ENCODE data around the gene GPR87. TPM values are rescaled to one million over a fixed set of nuclear protein-coding genes. Genes with fewer than 3 reads are reported as not detected.

GPR87 gene
- polyA plus RNA-seq, 3 donors: 0.15 TPM; not detected in 2

DNA sequence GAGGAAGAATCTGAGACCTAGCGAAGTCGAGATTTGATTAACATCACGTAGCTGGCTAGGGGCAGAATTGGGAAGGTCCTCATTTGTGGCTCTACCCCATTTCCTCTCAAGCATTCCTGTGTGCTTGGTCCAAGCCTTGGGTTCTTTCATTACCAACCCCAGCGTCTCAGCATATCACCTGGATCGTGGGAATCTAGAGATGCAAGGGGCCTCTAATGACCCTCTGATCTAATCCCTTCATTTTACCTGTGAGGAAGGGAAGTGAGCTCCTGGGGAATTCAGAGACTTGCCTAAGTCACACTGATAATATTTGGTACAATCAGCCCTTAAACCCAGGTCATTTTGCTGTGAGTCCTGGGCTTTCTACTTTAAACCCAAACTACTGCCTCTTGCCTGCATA lies 2.0 kb downstream of the GPR87 start:
- Histone ChIP-seq H3K4me3 (replicated peaks in 1 of 3; ENCODE audit: low read depth in 2 of 3, low read length in 3 of 3) (no peak overlapping the region), H3K9me3 (replicated peaks in 1 of 2; ENCODE audit: control insufficient read depth in 1 of 2, insufficient read depth in 1 of 2, low read length in 2 of 2) (no peaks in the 10 kb centered on the region), H3K4me2 (replicated peaks; ENCODE audit: extremely low read depth, low read length, poor library complexity, severe bottlenecking) (no peak overlapping the region), H3K36me3 (replicated peaks in 1 of 2; ENCODE audit: control insufficient read depth in 1 of 2, insufficient read depth in 2 of 2, low read length in 2 of 2) (no peaks in the 10 kb centered on the region), H2AFZ (ENCODE audit: insufficient read depth, low read depth, low read length, poor library complexity, severe bottlenecking) (no peak overlapping the region), H3K9ac (ENCODE audit: insufficient read depth, low read length, poor library complexity, severe bottlenecking) (no peak overlapping the region), H3K27me3 (ENCODE audit: control insufficient read depth in 2 of 2, insufficient read depth in 2 of 2, low read length in 2 of 2) (no peaks in the 10 kb centered on the region), H3K4me1 (ENCODE audit: control insufficient read depth in 1 of 2, insufficient read depth in 2 of 2, low read length in 2 of 2) (peaks cover 15 to 19% of the 10 kb centered on the region in 2 donors), H3K79me2 (ENCODE audit: insufficient read depth, low read length) (no peaks in the 10 kb centered on the region), H3K27ac (ENCODE audit: low read depth in 1 of 2, low read length in 2 of 2) (no peak overlapping the region), H4K20me1 (ENCODE audit: insufficient read depth, low read length) (no peaks in the 10 kb centered on the region)
- Mint-ChIP-seq H3K4me1 (peaks cover 20% of the 10 kb centered on the region), H3K4me3 (no peak overlapping the region), H3K27me3 (ENCODE audit: low read depth in 3 of 3) (peaks cover 0 to 2% (median 0%) of the 10 kb centered on the region in 3 donors), H3K9me3 (no peaks in the 10 kb centered on the region), H3K36me3 (no peaks in the 10 kb centered on the region), H3K27ac (no peak overlapping the region)
- TF ChIP-seq, protein P1, sequence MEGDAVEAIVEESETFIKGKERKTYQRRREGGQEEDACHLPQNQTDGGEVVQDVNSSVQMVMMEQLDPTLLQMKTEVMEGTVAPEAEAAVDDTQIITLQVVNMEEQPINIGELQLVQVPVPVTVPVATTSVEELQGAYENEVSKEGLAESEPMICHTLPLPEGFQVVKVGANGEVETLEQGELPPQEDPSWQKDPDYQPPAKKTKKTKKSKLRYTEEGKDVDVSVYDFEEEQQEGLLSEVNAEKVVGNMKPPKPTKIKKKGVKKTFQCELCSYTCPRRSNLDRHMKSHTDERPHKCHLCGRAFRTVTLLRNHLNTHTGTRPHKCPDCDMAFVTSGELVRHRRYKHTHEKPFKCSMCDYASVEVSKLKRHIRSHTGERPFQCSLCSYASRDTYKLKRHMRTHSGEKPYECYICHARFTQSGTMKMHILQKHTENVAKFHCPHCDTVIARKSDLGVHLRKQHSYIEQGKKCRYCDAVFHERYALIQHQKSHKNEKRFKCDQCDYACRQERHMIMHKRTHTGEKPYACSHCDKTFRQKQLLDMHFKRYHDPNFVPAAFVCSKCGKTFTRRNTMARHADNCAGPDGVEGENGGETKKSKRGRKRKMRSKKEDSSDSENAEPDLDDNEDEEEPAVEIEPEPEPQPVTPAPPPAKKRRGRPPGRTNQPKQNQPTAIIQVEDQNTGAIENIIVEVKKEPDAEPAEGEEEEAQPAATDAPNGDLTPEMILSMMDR (IDR thresholded peaks at IDR 0.05): no peak
- no peak for DNase-seq
- no CpG with 5 or more reads among the region's 5 CpGs for WGBS (ENCODE audit: insufficient coverage)
- intact Hi-C loops (cut with micrococcal nuclease): no loop called here

DNA sequence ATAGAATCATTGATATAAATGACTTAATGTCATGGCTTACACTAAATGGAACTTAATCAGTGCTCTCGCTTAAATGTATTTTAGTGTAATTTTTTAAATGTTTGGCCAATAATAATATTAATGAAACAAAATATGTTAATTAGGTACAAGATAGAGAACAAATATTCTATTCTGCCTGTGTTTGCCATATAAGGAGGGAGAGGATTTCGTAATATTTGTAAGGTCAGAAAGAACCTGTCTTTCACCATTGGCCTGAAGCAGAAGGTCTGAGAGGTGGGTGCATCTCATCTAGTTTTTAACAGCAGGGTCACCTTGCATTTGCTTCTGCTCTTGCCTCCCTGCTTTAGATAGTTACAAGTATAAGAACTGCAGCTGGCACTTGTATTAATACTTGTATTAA lies 2.5 kb downstream of the GPR87 start:
- no peak overlapping the region for H3K9ac ChIP-seq (ENCODE audit: insufficient read depth, low read length, poor library complexity, severe bottlenecking)
- H3K27me3 ChIP-seq (ENCODE audit: control insufficient read depth in 2 of 2, insufficient read depth in 2 of 2, low read length in 2 of 2): no peaks in the 10 kb centered on the region
- H3K27ac Mint-ChIP-seq: no peak overlapping the region
- peaks cover 0 to 2% (median 0%) of the 10 kb centered on the region in 3 donors for H3K27me3 Mint-ChIP-seq (ENCODE audit: low read depth in 3 of 3)
- DNase-seq: no peak
- intact Hi-C loops (cut with micrococcal nuclease): no loop called here
- H3K36me3 Mint-ChIP-seq: no peaks in the 10 kb centered on the region
- H3K4me3 Mint-ChIP-seq: no peak overlapping the region
- no peak overlapping the region for H2AFZ ChIP-seq (ENCODE audit: insufficient read depth, low read depth, low read length, poor library complexity, severe bottlenecking)
- peaks cover 12 to 15% of the 10 kb centered on the region in 2 donors for H3K4me1 ChIP-seq (ENCODE audit: control insufficient read depth in 1 of 2, insufficient read depth in 2 of 2, low read length in 2 of 2)
- H3K27ac ChIP-seq (ENCODE audit: low read depth in 1 of 2, low read length in 2 of 2): no peak overlapping the region
- WGBS (ENCODE audit: insufficient coverage): 100% methylated on average over 1 of the region's 2 CpGs
- H3K4me3 ChIP-seq (replicated peaks in 1 of 3; ENCODE audit: low read depth in 2 of 3, low read length in 3 of 3): no peak overlapping the region
- H3K9me3 ChIP-seq (replicated peaks in 1 of 2; ENCODE audit: control insufficient read depth in 1 of 2, insufficient read depth in 1 of 2, low read length in 2 of 2): no peaks in the 10 kb centered on the region
- no peaks in the 10 kb centered on the region for H4K20me1 ChIP-seq (ENCODE audit: insufficient read depth, low read length)
- TF ChIP-seq, protein P1 (IDR thresholded peaks at IDR 0.05): no peak
- H3K79me2 ChIP-seq (ENCODE audit: insufficient read depth, low read length): no peaks in the 10 kb centered on the region
- no peak overlapping the region for H3K4me2 ChIP-seq (replicated peaks; ENCODE audit: extremely low read depth, low read length, poor library complexity, severe bottlenecking)
- peaks cover 16% of the 10 kb centered on the region for H3K4me1 Mint-ChIP-seq
- H3K36me3 ChIP-seq (replicated peaks in 1 of 2; ENCODE audit: control insufficient read depth in 1 of 2, insufficient read depth in 2 of 2, low read length in 2 of 2): no peaks in the 10 kb centered on the region
- H3K9me3 Mint-ChIP-seq: no peaks in the 10 kb centered on the region
